KMS-11 (cell line): ENCODE results near the gene PRKD1.

ENCODE experiments used
- H2AFZ ChIP-seq: fragments of 200-600 bp; sonication (generic); 2 replicates; pipeline ENCODE4 v1.6.1; 2016; ENCODE audit warnings: antibody characterized with exemption, mixed run types, low read depth
- H3K27ac ChIP-seq: fragments of 200-600 bp; sonication (generic); 2 replicates; pipeline ENCODE4 v1.6.1; 2016; ENCODE audit warnings: mild to moderate bottlenecking, mixed run types
- H3K27me3 ChIP-seq: fragments of 200-600 bp; sonication (generic); 2 replicates; pipeline ENCODE4 v1.6.1; 2017; ENCODE audit warnings: mild to moderate bottlenecking, low read depth, mixed run types, moderate library complexity; ENCODE audit not compliant: insufficient read depth
- H3K36me3 ChIP-seq: fragments of 200-600 bp; sonication (generic); 2 replicates; pipeline ENCODE4 v1.6.1; 2017; ENCODE audit warnings: mild to moderate bottlenecking, mixed run types; ENCODE audit not compliant: insufficient read depth
- H3K4me1 ChIP-seq: fragments of 200-600 bp; sonication (generic); 2 replicates; pipeline ENCODE4 v1.6.1; 2016; ENCODE audit warnings: mild to moderate bottlenecking, low read depth, mixed run types; ENCODE audit not compliant: poor library complexity, severe bottlenecking
- H3K4me2 ChIP-seq: fragments of 200-600 bp; sonication (generic); 2 replicates; pipeline ENCODE4 v1.7.0; 2016; ENCODE audit warnings: mild to moderate bottlenecking, mixed run types
- H3K4me3 ChIP-seq: fragments of 200-600 bp; sonication (generic); IDR thresholded peaks from 2 replicates; pipeline ENCODE4 v1.6.1; 2017; ENCODE audit warnings: low read depth, low read length, mixed read lengths; ENCODE audit not compliant: insufficient read depth
- H3K79me2 ChIP-seq: fragments of 200-600 bp; sonication (generic); 2 replicates; pipeline ENCODE4 v1.6.1; 2016; ENCODE audit warnings: low read depth, mixed run types; ENCODE audit not compliant: insufficient read depth
- H3K9ac ChIP-seq: fragments of 200-600 bp; sonication (generic); 2 replicates; pipeline ENCODE4 v1.6.1; 2016; ENCODE audit warnings: mild to moderate bottlenecking, mixed run types
- H4K20me1 ChIP-seq: fragments of 200-600 bp; sonication (generic); 2 replicates; pipeline ENCODE4 v1.6.1; 2016; ENCODE audit warnings: mild to moderate bottlenecking, mixed run types; ENCODE audit not compliant: insufficient read depth
- CTCF ChIP-seq: fragments of 200-600 bp; sonication (generic); conservative IDR thresholded peaks from 2 replicates; pipeline ENCODE4 v1.6.1; 2017; ENCODE audit warnings: low read depth, mild to moderate bottlenecking, antibody characterized with exemption, low read length, moderate library complexity, mixed read lengths

Gene PRKD1

GRCh38 chr14:29802211-29802610 is 125.4 kb downstream of the PRKD1 start:
- H2AFZ ChIP-seq, result no peak overlapping the region
- H3K4me2 ChIP-seq, result no peak overlapping the region
- H4K20me1 ChIP-seq, result no peaks in the 10 kb centered on the region
- no peak overlapping the region for H3K9ac ChIP-seq
- no peaks in the 10 kb centered on the region for H3K27me3 ChIP-seq
- no peak overlapping the region for H3K4me3 ChIP-seq
- no peaks in the 10 kb centered on the region for H3K79me2 ChIP-seq
- peaks cover 10% of the 10 kb centered on the region for H3K4me1 ChIP-seq
- H3K36me3 ChIP-seq, result no peaks in the 10 kb centered on the region
- H3K27ac ChIP-seq, result no peak overlapping the region
- no peak for TF ChIP-seq CTCF

DNA sequence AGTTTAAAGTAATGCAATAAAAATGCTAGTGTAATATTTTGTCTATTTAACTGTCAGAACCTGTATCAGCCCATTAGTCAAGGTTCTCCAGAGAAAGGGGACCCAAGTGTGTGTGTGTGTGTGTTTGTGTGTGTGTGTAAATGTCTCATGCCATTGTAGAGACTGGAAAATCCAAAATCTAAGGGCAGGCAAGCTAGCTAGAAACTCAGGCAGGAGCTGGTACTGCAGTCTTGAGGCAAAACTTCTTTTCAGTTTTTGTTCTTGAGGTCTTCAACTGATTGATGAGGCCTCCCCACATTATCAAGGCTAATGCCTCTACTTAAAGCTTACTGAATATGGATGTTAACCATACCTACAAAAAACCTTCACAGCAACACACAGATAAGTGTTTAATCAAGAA is 126.7 kb downstream of the PRKD1 start:
- Histone ChIP-seq H3K4me2 (no peak overlapping the region), H3K27me3 (no peaks in the 10 kb centered on the region), H3K36me3 (no peaks in the 10 kb centered on the region), H3K9ac (no peak overlapping the region), H4K20me1 (no peaks in the 10 kb centered on the region), H3K79me2 (no peaks in the 10 kb centered on the region), H3K27ac (no peak overlapping the region), H2AFZ (no peak overlapping the region), H3K4me3 (no peak overlapping the region), H3K4me1 (peaks cover 10% of the 10 kb centered on the region)
- TF ChIP-seq CTCF, result no peak

GRCh38 chr14:29799464-29800095 is 128.1 kb downstream of the PRKD1 start:
- Histone ChIP-seq H3K4me2 (no peak overlapping the region), H3K4me3 (no peak overlapping the region), H4K20me1 (no peaks in the 10 kb centered on the region), H3K79me2 (no peaks in the 10 kb centered on the region), H3K27ac (no peak overlapping the region), H3K4me1 (no peaks in the 10 kb centered on the region), H3K27me3 (no peaks in the 10 kb centered on the region), H3K9ac (no peak overlapping the region), H3K36me3 (no peaks in the 10 kb centered on the region), H2AFZ (no peak overlapping the region)
- TF ChIP-seq CTCF, result no peak

- no peak overlapping the region for H2AFZ ChIP-seq
- TF ChIP-seq CTCF, result no peak
Observed at GRCh38 chr14:29798811-29799210, 128.8 kb downstream of the PRKD1 start.

More at GRCh38 chr14:29798811-29799210, 128.8 kb downstream of the PRKD1 start:
- H4K20me1 ChIP-seq, result no peaks in the 10 kb centered on the region
- no peaks in the 10 kb centered on the region for H3K4me1 ChIP-seq
- H3K36me3 ChIP-seq, result no peaks in the 10 kb centered on the region
- H3K9ac ChIP-seq, result no peak overlapping the region
- H3K4me2 ChIP-seq, result no peak overlapping the region
- no peaks in the 10 kb centered on the region for H3K27me3 ChIP-seq
- no peak overlapping the region for H3K4me3 ChIP-seq
- H3K27ac ChIP-seq, result no peak overlapping the region
- H3K79me2 ChIP-seq, result no peaks in the 10 kb centered on the region
